C4-2B (cell line): Measurements from ENCODE around the gene FOXR1.

ENCODE experiments used
- H3K27ac ChIP-seq: fragments of 450-650 bp; 2 replicates; pipeline ENCODE4 v1.5.1; 2017
- CTCF ChIP-seq: fragments of 450-650 bp; conservative IDR thresholded peaks from 2 replicates; pipeline ENCODE4 v1.5.1; 2017; ENCODE audit warnings: mild to moderate bottlenecking
- ZFX ChIP-seq: fragments of 450-650 bp; IDR thresholded peaks from 2 replicates; pipeline ENCODE4 v1.6.1; 2017

FOXR1 gene

GRCh38 chr11:119021631-119022030, 50.1 kb downstream of the FOXR1 start:
- H3K27ac ChIP-seq: no peak overlapping the region
- no peak for TF ChIP-seq CTCF
- no peak for TF ChIP-seq ZFX

- H3K27ac ChIP-seq: no peak overlapping the region
- TF ChIP-seq CTCF: no peak
- TF ChIP-seq ZFX: no peak
These were observed 52.2 kb downstream of the FOXR1 start for GRCh38 chr11:119023741-119024140.

- no peak for TF ChIP-seq CTCF
- no peak for TF ChIP-seq ZFX
- H3K27ac ChIP-seq: no peak overlapping the region
These were observed 53.0 kb downstream of the FOXR1 start for GRCh38 chr11:119024430-119025098.

GRCh38 chr11:119025099-119025473, 53.5 kb downstream of the FOXR1 start:
- no peak overlapping the region for H3K27ac ChIP-seq
- TF ChIP-seq CTCF: no peak
- no peak for TF ChIP-seq ZFX

GRCh38 chr11:119025541-119025940, 54.0 kb downstream of the FOXR1 start:
- no peak overlapping the region for H3K27ac ChIP-seq
- TF ChIP-seq CTCF: no peak

GRCh38 chr11:119025978-119026766, 54.6 kb downstream of the FOXR1 start:
- H3K27ac ChIP-seq: no peak overlapping the region
- TF ChIP-seq CTCF: no peak
- TF ChIP-seq ZFX: no peak

GRCh38 chr11:119026970-119027369, 55.4 kb downstream of the FOXR1 start:
- H3K27ac ChIP-seq: no peak overlapping the region
- TF ChIP-seq ZFX (no peak), CTCF (no peak)
